Endodermal cell (in vitro differentiated cells): ENCODE results near the gene COL18A1. TPM values are rescaled to one million over a fixed set of nuclear protein-coding genes. Genes with fewer than 3 reads are reported as not detected.

Source experiments
- DNase-seq: peaks from one replicate; pipeline ENCODE4 v3.0.0-alpha.2; 2017
- H3K27ac ChIP-seq: 2 replicates; pipeline ENCODE4 v1.5.1; 2013; ENCODE audit warnings: mild to moderate bottlenecking, low read depth, low read length, moderate library complexity
- H3K27me3 ChIP-seq: 2 replicates; pipeline ENCODE4 v1.6.1; 2013; ENCODE audit warnings: mild to moderate bottlenecking, low read length, moderate library complexity; ENCODE audit not compliant: insufficient read depth, control insufficient read depth, poor library complexity, severe bottlenecking
- H3K36me3 ChIP-seq: 2 replicates; pipeline ENCODE4 v1.7.0; 2013; ENCODE audit warnings: mild to moderate bottlenecking, low read length, moderate library complexity; ENCODE audit not compliant: control insufficient read depth, insufficient read depth
- H3K4me1 ChIP-seq: one replicate; pipeline ENCODE4 v1.7.0; 2013; ENCODE audit warnings: low read length; ENCODE audit not compliant: control insufficient read depth, insufficient read depth
- H3K4me3 ChIP-seq: 2 replicates; pipeline ENCODE4 v1.5.1; 2013; ENCODE audit warnings: mild to moderate bottlenecking, low read length, moderate library complexity
- H3K9ac ChIP-seq: 2 replicates; pipeline ENCODE4 v1.6.1; 2013; ENCODE audit warnings: mild to moderate bottlenecking, low read length, moderate library complexity; ENCODE audit not compliant: poor library complexity, severe bottlenecking; ENCODE audit errors: extremely low read depth
- H3K9me3 ChIP-seq: 2 replicates; pipeline ENCODE4 v1.6.1; 2013; ENCODE audit warnings: mild to moderate bottlenecking, low read length, moderate library complexity; ENCODE audit not compliant: control insufficient read depth
- H3K27ac Mint-ChIP-seq: 2 replicates; pipeline ENCODE4 v1.8.0; 2020; ENCODE audit warnings: mixed read lengths
- H3K27me3 Mint-ChIP-seq: 2 replicates; pipeline ENCODE4 v1.8.0; 2021; ENCODE audit warnings: mild to moderate bottlenecking, mixed read lengths; ENCODE audit not compliant: insufficient read depth
- H3K36me3 Mint-ChIP-seq: 2 replicates; pipeline ENCODE4 v1.8.0; 2020; ENCODE audit warnings: low read depth, mixed read lengths
- H3K4me1 Mint-ChIP-seq: 2 replicates; pipeline ENCODE4 v1.8.0; 2020; ENCODE audit warnings: mixed read lengths
- H3K4me3 Mint-ChIP-seq: 2 replicates; pipeline ENCODE4 v1.8.0; 2020; ENCODE audit warnings: mild to moderate bottlenecking, moderate library complexity, mixed read lengths
- H3K9me3 Mint-ChIP-seq: 2 replicates; pipeline ENCODE4 v1.8.0; 2020; ENCODE audit warnings: mild to moderate bottlenecking, mixed read lengths
- WGBS, 2 experiments: methylation state at CpG; one replicate each; pipeline versions ENCODE4 v1.1.5 to v1.1.7; 2013; ENCODE audit warnings: missing lambda C conversion rate in 2 of 2, mixed read lengths in 1 of 2; ENCODE audit not compliant: insufficient coverage in 1 of 2, insufficient read length in 1 of 2; 5-methylcytosine and 5-hydroxymethylcytosine counted together
- total RNA-seq, 2 donors: library from RNA; stranded (reverse); fragmentation: NEBNext Ultra II Directional in 1 of 2; extraction: Animal tissue kit (Norgen Biotek cat#: 25700) in 1 of 2; gene quantifications; 2 replicates in 1 of 2; 3 replicates in 1 of 2; pipeline ENCODE4 v1.2.1, GENCODE V29; 2021
- TF ChIP-seq, protein P1 (sequence below): fragments of 200-600 bp; sonication (generic); conservative IDR thresholded peaks from 2 replicates; pipeline ENCODE4 v1.5.0; 2021; ENCODE audit warnings: antibody characterized with exemption, mild to moderate bottlenecking

Gene COL18A1
- total RNA-seq, 2 donors from 2014 or later: 332 to 398 TPM

DNA sequence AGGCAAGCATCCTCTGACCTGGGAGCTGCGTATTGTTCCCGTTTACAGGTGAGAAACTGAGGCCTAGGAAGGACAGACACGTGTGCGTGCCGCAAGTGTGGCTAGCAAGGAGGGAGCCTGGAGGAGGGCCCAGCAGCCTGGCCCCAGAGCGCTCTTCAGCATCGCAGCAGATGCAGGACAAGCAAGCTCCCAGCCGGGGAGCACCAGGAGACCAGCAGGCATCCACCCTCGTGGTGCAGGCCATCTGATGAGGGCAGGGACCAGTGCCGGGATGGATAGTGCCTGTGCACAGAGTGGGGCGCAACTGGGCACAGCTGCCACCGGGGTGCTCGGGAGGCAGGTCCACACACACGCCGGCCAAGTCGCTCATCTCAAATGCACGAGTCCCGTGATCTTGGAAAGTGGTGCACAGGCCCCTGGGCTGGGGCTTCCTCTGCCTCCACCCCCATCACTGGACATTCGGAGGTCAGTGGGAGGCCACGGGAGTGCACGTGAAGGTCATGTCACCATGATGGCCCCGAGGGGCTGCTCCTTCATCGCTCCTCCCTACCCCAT lies 55.1 kb downstream of the COL18A1 start:
- 95 to 97% methylated on average over 22 to 23 of the region's 23 CpGs for whole genome bisulfite sequencing, 2 experiments
- Mint-ChIP-seq H3K27ac (no peak overlapping the region), H3K27me3 (no peaks in the 10 kb centered on the region), H3K9me3 (peaks cover 21% of the 10 kb centered on the region), H3K4me1 (no peaks in the 10 kb centered on the region), H3K4me3 (no peak overlapping the region), H3K36me3 (peaks cover 41% of the 10 kb centered on the region)
- Histone ChIP-seq H3K4me1 (no peaks in the 10 kb centered on the region), H3K9me3 (peaks cover 35% of the 10 kb centered on the region), H3K4me3 (no peak overlapping the region), H3K27ac (no peak overlapping the region), H3K27me3 (no peaks in the 10 kb centered on the region), H3K9ac (no peak overlapping the region), H3K36me3 (peaks cover 47% of the 10 kb centered on the region)
- no peak for DNase-seq
- TF ChIP-seq, protein P1, sequence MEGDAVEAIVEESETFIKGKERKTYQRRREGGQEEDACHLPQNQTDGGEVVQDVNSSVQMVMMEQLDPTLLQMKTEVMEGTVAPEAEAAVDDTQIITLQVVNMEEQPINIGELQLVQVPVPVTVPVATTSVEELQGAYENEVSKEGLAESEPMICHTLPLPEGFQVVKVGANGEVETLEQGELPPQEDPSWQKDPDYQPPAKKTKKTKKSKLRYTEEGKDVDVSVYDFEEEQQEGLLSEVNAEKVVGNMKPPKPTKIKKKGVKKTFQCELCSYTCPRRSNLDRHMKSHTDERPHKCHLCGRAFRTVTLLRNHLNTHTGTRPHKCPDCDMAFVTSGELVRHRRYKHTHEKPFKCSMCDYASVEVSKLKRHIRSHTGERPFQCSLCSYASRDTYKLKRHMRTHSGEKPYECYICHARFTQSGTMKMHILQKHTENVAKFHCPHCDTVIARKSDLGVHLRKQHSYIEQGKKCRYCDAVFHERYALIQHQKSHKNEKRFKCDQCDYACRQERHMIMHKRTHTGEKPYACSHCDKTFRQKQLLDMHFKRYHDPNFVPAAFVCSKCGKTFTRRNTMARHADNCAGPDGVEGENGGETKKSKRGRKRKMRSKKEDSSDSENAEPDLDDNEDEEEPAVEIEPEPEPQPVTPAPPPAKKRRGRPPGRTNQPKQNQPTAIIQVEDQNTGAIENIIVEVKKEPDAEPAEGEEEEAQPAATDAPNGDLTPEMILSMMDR: no peak

DNA sequence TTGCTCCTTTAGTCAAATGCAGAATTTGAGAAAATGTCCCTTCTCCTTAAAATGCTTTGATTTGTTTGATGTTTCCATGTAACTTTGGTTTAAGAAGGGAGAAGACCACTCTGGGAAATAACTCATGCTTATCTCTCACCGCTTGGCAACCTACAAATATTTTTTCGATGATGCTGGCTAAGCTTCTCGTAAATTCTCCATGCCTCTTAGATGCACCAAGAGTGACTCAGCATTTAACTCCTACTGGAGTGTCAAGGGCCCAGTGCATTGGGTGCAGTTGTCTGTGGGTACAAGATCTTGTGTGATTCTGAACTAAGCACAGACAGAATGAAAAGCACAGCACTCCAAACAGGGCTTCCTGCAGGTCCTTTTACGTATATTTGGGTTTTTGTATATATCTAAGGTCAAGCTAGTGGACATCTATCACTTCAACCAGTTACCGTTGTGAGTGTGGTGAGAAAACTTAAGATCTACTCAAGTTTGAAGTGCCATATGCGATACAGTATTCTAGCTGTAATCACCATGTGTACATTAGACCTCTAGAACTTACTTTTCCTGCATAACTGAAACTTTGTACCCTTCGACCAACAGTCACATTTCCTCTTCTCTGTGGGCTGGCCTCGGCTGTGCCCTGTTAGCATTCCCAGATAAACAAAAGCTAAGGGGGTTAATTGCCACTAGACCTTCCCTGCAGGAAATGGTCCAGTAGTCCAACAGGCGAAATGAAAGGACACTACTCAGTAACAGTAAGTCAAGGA lies 55.8 kb downstream of the COL18A1 start:
- Histone ChIP-seq H3K27me3 (no peaks in the 10 kb centered on the region), H3K4me3 (peak overlapping the region; percentile 54), H3K9me3 (peaks cover 35% of the 10 kb centered on the region), H3K27ac (no peak overlapping the region), H3K4me1 (no peaks in the 10 kb centered on the region), H3K36me3 (peaks cover 47% of the 10 kb centered on the region), H3K9ac (no peak overlapping the region)
- WGBS, 2 experiments: 97 to 98% methylated on average over 7 to 9 of the region's 9 CpGs
- no peaks in the 10 kb centered on the region for H3K27me3 Mint-ChIP-seq
- TF ChIP-seq, protein P1: no peak
- no peak for DNase-seq
- H3K27ac Mint-ChIP-seq: peak overlapping the region; percentile 48
- H3K4me3 Mint-ChIP-seq: no peak overlapping the region
- H3K9me3 Mint-ChIP-seq: peaks cover 21% of the 10 kb centered on the region
- no peaks in the 10 kb centered on the region for H3K4me1 Mint-ChIP-seq
- H3K36me3 Mint-ChIP-seq: peaks cover 41% of the 10 kb centered on the region

DNA sequence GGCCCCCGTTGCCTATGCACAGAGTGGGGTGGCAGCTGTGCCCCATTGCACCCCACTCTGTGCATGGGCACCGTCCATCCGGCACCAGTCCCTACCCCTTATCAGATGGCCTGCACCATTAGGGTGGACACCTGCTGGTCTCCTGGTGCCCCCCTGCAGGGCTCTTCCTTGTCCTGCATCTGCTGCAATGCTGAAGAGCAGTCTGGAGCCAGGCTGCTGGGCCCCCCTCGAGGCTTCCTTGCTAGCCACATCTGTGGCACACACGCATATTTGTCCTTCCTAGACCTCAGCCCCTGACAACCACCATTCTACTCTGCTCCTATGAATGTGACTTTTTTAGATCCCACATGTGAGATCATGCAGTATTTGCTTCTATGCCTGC lies 56.4 kb downstream of the COL18A1 start:
- Mint-ChIP-seq H3K27me3 (no peaks in the 10 kb centered on the region), H3K4me3 (no peak overlapping the region), H3K27ac (no peak overlapping the region), H3K4me1 (no peaks in the 10 kb centered on the region), H3K9me3 (peaks cover 21% of the 10 kb centered on the region), H3K36me3 (peaks cover 41% of the 10 kb centered on the region)
- Histone ChIP-seq H3K36me3 (peaks cover 47% of the 10 kb centered on the region), H3K4me1 (no peaks in the 10 kb centered on the region), H3K9me3 (peaks cover 35% of the 10 kb centered on the region), H3K27ac (no peak overlapping the region), H3K9ac (no peak overlapping the region), H3K4me3 (peak overlapping the region; percentile 54), H3K27me3 (no peaks in the 10 kb centered on the region)
- 96% methylated on average over 3 to 5 of the region's 5 CpGs for WGBS, 2 experiments
- TF ChIP-seq, protein P1: no peak
- DNase-seq: no peak
